DOHH2 (cell line): Measurements from ENCODE around the gene RAPGEF5.

ENCODE experiments used
- H3F3A ChIP-seq: fragments of 200-600 bp; sonication (generic), shearing (Covaris generic); 2 replicates; pipeline ENCODE4 v1.6.0; 2016; ENCODE audit warnings: antibody characterized with exemption, mild to moderate bottlenecking; ENCODE audit not compliant: control insufficient read depth, insufficient read depth
- H3K27ac ChIP-seq: fragments of 200-600 bp; sonication (generic); 2 replicates; pipeline ENCODE4 v1.5.1; 2014; ENCODE audit warnings: low read depth, mild to moderate bottlenecking, low read length, moderate library complexity
- H3K27me3 ChIP-seq: fragments of 200-600 bp; sonication (generic); 2 replicates; pipeline ENCODE4 v1.6.1; 2014; ENCODE audit warnings: mild to moderate bottlenecking, low read length, mixed read lengths; ENCODE audit not compliant: control insufficient read depth
- H3K36me3 ChIP-seq: fragments of 200-600 bp; sonication (generic); 2 replicates; pipeline ENCODE4 v1.6.1; 2014; ENCODE audit warnings: mild to moderate bottlenecking, low read length, moderate library complexity, mixed read lengths; ENCODE audit not compliant: control insufficient read depth
- H3K4me1 ChIP-seq: fragments of 200-600 bp; sonication (generic); 2 replicates; pipeline ENCODE4 v1.6.1; 2014; ENCODE audit warnings: mild to moderate bottlenecking, low read length, mixed read lengths; ENCODE audit not compliant: control insufficient read depth
- H3K4me2 ChIP-seq: fragments of 200-600 bp; sonication (generic); 2 replicates; pipeline ENCODE4 v1.6.0; 2014; ENCODE audit warnings: mild to moderate bottlenecking, low read length, moderate library complexity
- H3K4me3 ChIP-seq: fragments of 200-600 bp; sonication (generic); 2 replicates; pipeline ENCODE4 v1.5.1; 2014; ENCODE audit warnings: mild to moderate bottlenecking, low read length, mixed read lengths
- H3K79me2 ChIP-seq: fragments of 200-600 bp; sonication (generic); 2 replicates; pipeline ENCODE4 v1.6.1; 2014; ENCODE audit warnings: mild to moderate bottlenecking, low read length, mixed read lengths; ENCODE audit not compliant: control insufficient read depth
- H3K9me2 ChIP-seq: fragments of 200-600 bp; sonication (generic); replicated peaks from 2 replicates; pipeline ENCODE4 v1.6.1; 2014; ENCODE audit warnings: mild to moderate bottlenecking, low read length, mixed read lengths; ENCODE audit not compliant: control insufficient read depth
- H3K9me3 ChIP-seq: fragments of 200-600 bp; sonication (generic); 2 replicates; pipeline ENCODE4 v1.6.1; 2014; ENCODE audit warnings: antibody characterized with exemption, low read length, mixed read lengths; ENCODE audit not compliant: control insufficient read depth, insufficient read depth
- H4K20me1 ChIP-seq: fragments of 200-600 bp; sonication (generic); 2 replicates; pipeline ENCODE4 v1.6.0; 2014; ENCODE audit warnings: low read depth, mild to moderate bottlenecking, antibody characterized with exemption, low read length, moderate library complexity; ENCODE audit not compliant: control insufficient read depth, insufficient read depth
- EZH2phosphoT487 ChIP-seq: fragments of 200-600 bp; sonication (generic); IDR thresholded peaks from 2 replicates; pipeline ENCODE4 v1.6.1; 2017; ENCODE audit warnings: borderline replicate concordance, mild to moderate bottlenecking, antibody characterized with exemption, low read length, moderate library complexity, mixed read lengths
- TF ChIP-seq, protein P1 (sequence below): fragments of 200-600 bp; sonication (generic); IDR thresholded peaks from one replicate; pipeline ENCODE4 v1.5.1; 2014; ENCODE audit warnings: antibody characterized with exemption, mild to moderate bottlenecking, low read depth, low read length; ENCODE audit not compliant: poor library complexity, severe bottlenecking

Gene RAPGEF5

DNA sequence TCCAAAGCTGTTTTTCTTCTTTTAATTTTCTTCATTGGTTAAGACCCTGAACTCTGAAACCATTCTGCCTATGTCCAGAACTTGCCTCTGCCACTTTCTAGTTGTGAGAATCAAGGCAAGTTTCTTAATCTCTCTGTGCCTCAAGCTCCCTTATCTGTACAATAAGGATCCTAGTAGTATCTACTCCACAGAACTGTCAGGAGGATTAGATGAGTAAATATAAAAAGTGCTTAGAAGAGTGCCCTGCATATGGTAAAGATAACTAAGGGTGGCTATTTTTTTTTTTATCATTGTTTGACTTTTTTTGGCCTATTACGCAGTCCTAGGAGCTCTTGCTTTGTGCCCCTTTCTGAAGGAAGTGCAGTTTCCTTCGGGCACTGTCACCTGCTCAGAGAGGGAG is 46.4 kb upstream of the RAPGEF5 start:
- Histone ChIP-seq H3K36me3 (peaks cover 21% of the 10 kb centered on the region; the same call in 1 of the 2 replicates), H3K4me2 (peak overlapping the region; percentile 70), H3K4me1 (peaks cover 93% of the 10 kb centered on the region), H3K27ac (peak overlapping the region; percentile 95), H3F3A (peaks cover 30% of the 10 kb centered on the region), H3K9me3 (no peaks in the 10 kb centered on the region; the same call in 1 of the 2 replicates), H3K4me3 (peak overlapping the region; percentile 48), H3K27me3 (no peaks in the 10 kb centered on the region), H3K79me2 (peaks cover 4% of the 10 kb centered on the region; the same call in 1 of the 2 replicates), H4K20me1 (no peaks in the 10 kb centered on the region), H3K9me2 (no peaks in the 10 kb centered on the region)
- TF ChIP-seq EZH2phosphoT487 = no peak
- TF ChIP-seq, protein P1, sequence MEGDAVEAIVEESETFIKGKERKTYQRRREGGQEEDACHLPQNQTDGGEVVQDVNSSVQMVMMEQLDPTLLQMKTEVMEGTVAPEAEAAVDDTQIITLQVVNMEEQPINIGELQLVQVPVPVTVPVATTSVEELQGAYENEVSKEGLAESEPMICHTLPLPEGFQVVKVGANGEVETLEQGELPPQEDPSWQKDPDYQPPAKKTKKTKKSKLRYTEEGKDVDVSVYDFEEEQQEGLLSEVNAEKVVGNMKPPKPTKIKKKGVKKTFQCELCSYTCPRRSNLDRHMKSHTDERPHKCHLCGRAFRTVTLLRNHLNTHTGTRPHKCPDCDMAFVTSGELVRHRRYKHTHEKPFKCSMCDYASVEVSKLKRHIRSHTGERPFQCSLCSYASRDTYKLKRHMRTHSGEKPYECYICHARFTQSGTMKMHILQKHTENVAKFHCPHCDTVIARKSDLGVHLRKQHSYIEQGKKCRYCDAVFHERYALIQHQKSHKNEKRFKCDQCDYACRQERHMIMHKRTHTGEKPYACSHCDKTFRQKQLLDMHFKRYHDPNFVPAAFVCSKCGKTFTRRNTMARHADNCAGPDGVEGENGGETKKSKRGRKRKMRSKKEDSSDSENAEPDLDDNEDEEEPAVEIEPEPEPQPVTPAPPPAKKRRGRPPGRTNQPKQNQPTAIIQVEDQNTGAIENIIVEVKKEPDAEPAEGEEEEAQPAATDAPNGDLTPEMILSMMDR = no peak

DNA sequence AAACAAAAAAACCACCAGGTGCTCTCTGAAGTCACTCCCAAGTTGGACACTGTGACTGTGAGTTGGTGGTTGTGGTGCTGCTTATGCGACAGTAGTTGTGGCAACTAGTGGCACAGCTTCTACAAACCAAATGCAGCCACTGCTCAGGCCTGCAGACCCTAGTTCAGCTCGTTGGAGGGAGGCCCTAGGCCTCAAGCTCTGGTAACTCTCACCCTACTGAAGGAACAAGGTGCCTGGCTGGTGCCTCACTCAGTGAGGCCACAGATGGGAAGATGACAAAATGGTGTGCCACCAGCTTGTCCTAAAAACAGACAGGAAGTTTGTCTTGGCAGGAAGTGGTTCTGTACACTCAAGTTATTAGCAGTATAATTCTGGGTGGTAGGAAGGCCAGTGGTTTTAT is 45.3 kb upstream of the RAPGEF5 start:
- Histone ChIP-seq H3K36me3 (peaks cover 21% of the 10 kb centered on the region; the same call in 1 of the 2 replicates), H3K4me1 (peaks cover 93% of the 10 kb centered on the region), H3F3A (peaks cover 30% of the 10 kb centered on the region), H3K9me3 (no peaks in the 10 kb centered on the region; the same call in 1 of the 2 replicates), H3K27ac (peak overlapping the region; percentile 95), H3K4me3 (peak overlapping the region; percentile 48), H4K20me1 (no peaks in the 10 kb centered on the region), H3K4me2 (peak overlapping the region; percentile 70), H3K9me2 (no peaks in the 10 kb centered on the region), H3K79me2 (peaks cover 4% of the 10 kb centered on the region; the same call in 1 of the 2 replicates), H3K27me3 (no peaks in the 10 kb centered on the region)
- no peak for TF ChIP-seq EZH2phosphoT487
- TF ChIP-seq, protein P1 = no peak

DNA sequence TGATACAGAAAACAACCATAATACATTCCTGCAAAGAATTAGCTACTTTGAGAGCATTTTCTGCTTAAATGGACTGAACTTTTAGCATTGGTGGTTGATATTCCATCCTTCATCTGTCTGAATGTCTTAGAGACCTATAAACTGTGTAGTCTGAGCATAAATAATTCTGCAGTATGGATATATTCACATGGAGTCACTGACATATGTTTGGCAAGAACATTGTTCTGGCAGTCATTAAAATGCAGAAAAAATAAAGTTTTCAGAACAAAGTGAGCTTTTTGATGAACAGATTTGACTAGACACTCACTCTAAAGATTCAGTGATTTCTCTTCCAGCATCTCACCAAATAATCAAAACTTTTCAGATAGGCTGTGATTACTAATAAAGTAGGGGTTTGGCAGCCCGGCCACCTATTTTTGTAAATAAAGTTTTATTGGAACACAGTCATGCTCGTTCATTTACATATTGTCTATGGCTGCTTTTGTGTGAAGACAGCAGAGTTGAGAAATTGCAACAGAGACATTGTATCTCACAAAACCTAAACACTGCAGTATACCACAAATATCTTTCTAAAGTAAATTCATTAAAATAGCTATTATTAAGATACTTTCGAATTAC is 44.1 kb upstream of the RAPGEF5 start:
- Histone ChIP-seq H3K4me3 (peak overlapping the region; percentile 48), H3F3A (peaks cover 30% of the 10 kb centered on the region), H3K27ac (peak overlapping the region; percentile 95), H4K20me1 (no peaks in the 10 kb centered on the region), H3K4me1 (peaks cover 92% of the 10 kb centered on the region), H3K9me3 (no peaks in the 10 kb centered on the region; the same call in 1 of the 2 replicates), H3K36me3 (peaks cover 21% of the 10 kb centered on the region; the same call in 1 of the 2 replicates), H3K27me3 (no peaks in the 10 kb centered on the region), H3K4me2 (peak overlapping the region; percentile 70), H3K9me2 (no peaks in the 10 kb centered on the region), H3K79me2 (peaks cover 4% of the 10 kb centered on the region; the same call in 1 of the 2 replicates)
- no peak for TF ChIP-seq EZH2phosphoT487
- TF ChIP-seq, protein P1 = no peak
